HG03064 (cell line): ENCODE measurements around the gene VPS52.

Experiments
- ATAC-seq: cut with Tn5 transposase; IDR thresholded peaks from one replicate; pipeline ENCODE4 v1.9.1; 2021; ENCODE audit warnings: low read depth; ENCODE audit not compliant: unreplicated experiment

Gene VPS52

GRCh38 chr6:33306356-33306755 lies 34.7 kb upstream of the VPS52 start:
- ATAC-seq, result no peak

- ATAC-seq, result no peak
Observed at GRCh38 chr6:33305052-33305451, 33.4 kb upstream of the VPS52 start.

GRCh38 chr6:33304216-33304615 lies 32.5 kb upstream of the VPS52 start:
- no peak for ATAC-seq

- no peak for ATAC-seq
Observed at GRCh38 chr6:33301877-33302276, 30.2 kb upstream of the VPS52 start.

- ATAC-seq, result peak; percentile 69
Observed at GRCh38 chr6:33299237-33299944, 27.7 kb upstream of the VPS52 start.

- no peak for ATAC-seq
Observed at GRCh38 chr6:33298773-33299236, 27.1 kb upstream of the VPS52 start, which contains the start of gene RGL2. RGL2 (minus strand) TSS chr6:33298942; CDS start chr6:33298610, 332 bp downstream.

- no peak for ATAC-seq
Observed at GRCh38 chr6:33297956-33298772, 26.5 kb upstream of the VPS52 start.

- no peak for ATAC-seq
Observed at GRCh38 chr6:33297406-33297955, 25.8 kb upstream of the VPS52 start.

GRCh38 chr6:33296797-33297405 lies 25.2 kb upstream of the VPS52 start:
- no peak for ATAC-seq

GRCh38 chr6:33295621-33296369 lies 24.1 kb upstream of the VPS52 start:
- no peak for ATAC-seq

- ATAC-seq, result no peak
Observed at GRCh38 chr6:33294086-33294823, 22.6 kb upstream of the VPS52 start.

- ATAC-seq, result no peak
Observed at GRCh38 chr6:33292996-33293682, 21.5 kb upstream of the VPS52 start.

GRCh38 chr6:33290459-33290858 lies 18.8 kb upstream of the VPS52 start:
- no peak for ATAC-seq

GRCh38 chr6:33289784-33290315 lies 18.2 kb upstream of the VPS52 start:
- ATAC-seq, result no peak

- peak; percentile 65 for ATAC-seq
Observed at GRCh38 chr6:33288921-33289783, 17.5 kb upstream of the VPS52 start, which contains the start of the genes PFDN6 and WDR46. PFDN6 (plus strand) TSS chr6:33289601; CDS start chr6:33289857, 256 bp downstream. WDR46 (minus strand) TSS chr6:33289239; CDS start chr6:33289170, 69 bp downstream.

GRCh38 chr6:33288141-33288920 lies 16.7 kb upstream of the VPS52 start:
- no peak for ATAC-seq
